ENCODE data around the gene TSPAN9. TPM values are rescaled to one million over a fixed set of nuclear protein-coding genes. Genes with fewer than 3 reads are reported as not detected.

TSPAN9 gene
- total and polyA plus RNA-seq, 2 experiments from 2014 or later = 6.0 to 31.5 TPM

- TF ChIP-seq ZNF462 (CRISPR knock-in tag; IDR thresholded peaks at IDR 0.05) (no peak), REST (IDR thresholded peaks at IDR 0.05; ENCODE audit: unreplicated experiment) (no peak), STAT1 (IDR thresholded peaks at IDR 0.05; ENCODE audit: unreplicated experiment) (no peak), ZNF114 (CRISPR knock-in tag; IDR thresholded peaks at IDR 0.05) (no peak), POLR2AphosphoS5 (IDR thresholded peaks at IDR 0.05; ENCODE audit: low read depth) (no peak), NANOG (IDR thresholded peaks at IDR 0.05; ENCODE audit: borderline replicate concordance) (no peak), CREB1 (CRISPR knock-in tag; IDR thresholded peaks at IDR 0.05; ENCODE audit: low read depth) (no peak), EZH2 (IDR thresholded peaks at IDR 0.05; ENCODE audit: low read depth, unreplicated experiment) (no peak), ETS1 (IDR thresholded peaks at IDR 0.05) (no peak), ZNF331 (CRISPR knock-in tag; IDR thresholded peaks at IDR 0.05; ENCODE audit: low read depth) (no peak), JUNB (IDR thresholded peaks at IDR 0.05; ENCODE audit: unreplicated experiment) (no peak)
These were observed 118.2 kb downstream of the TSPAN9 start (continued) for GRCh38 chr12:3195337-3195736.
